Parathyroid adenoma (tissue), 2 donors: ENCODE results near the gene PAK6.

Experiments used
- H2AFZ ChIP-seq: fragments of 300-600 bp; sonication (generic); one replicate; pipeline ENCODE4 v1.7.0; 2017; ENCODE audit warnings: antibody characterized with exemption, mild to moderate bottlenecking
- H3K27ac ChIP-seq: fragments of 300-600 bp; sonication (generic); one replicate; pipeline ENCODE4 v1.7.0; 2017
- H3K27me3 ChIP-seq: fragments of 300-600 bp; sonication (generic); one replicate; pipeline ENCODE4 v1.7.0; 2017; ENCODE audit warnings: low read length; ENCODE audit not compliant: control insufficient read depth, insufficient read depth
- H3K36me3 ChIP-seq: fragments of 300-600 bp; sonication (generic); one replicate; pipeline ENCODE4 v1.7.0; 2017; ENCODE audit warnings: low read length; ENCODE audit not compliant: control insufficient read depth, insufficient read depth
- H3K4me1 ChIP-seq: fragments of 300-600 bp; sonication (generic); one replicate; pipeline ENCODE4 v1.7.0; 2017; ENCODE audit warnings: control low read depth
- H3K4me2 ChIP-seq: fragments of 300-600 bp; sonication (generic); one replicate; pipeline ENCODE4 v1.7.0; 2017; ENCODE audit warnings: low read length
- H3K4me3 ChIP-seq: fragments of 300-600 bp; sonication (generic); one replicate; pipeline ENCODE4 v1.7.0; 2017; ENCODE audit warnings: low read depth, low read length
- H3K79me2 ChIP-seq: fragments of 300-600 bp; sonication (generic); one replicate; pipeline ENCODE4 v1.7.0; 2017; ENCODE audit warnings: control low read depth
- H3K9ac ChIP-seq: fragments of 300-600 bp; sonication (generic); one replicate; pipeline ENCODE4 v1.7.0; 2017; ENCODE audit warnings: mild to moderate bottlenecking
- H3K9me3 ChIP-seq: fragments of 300-600 bp; sonication (generic); one replicate; pipeline ENCODE4 v1.7.0; 2017; ENCODE audit warnings: low read length; ENCODE audit not compliant: control insufficient read depth
- CTCF ChIP-seq: fragments of 300-600 bp; sonication (generic); IDR thresholded peaks from one replicate; pipeline ENCODE4 v1.7.0; 2017; ENCODE audit warnings: antibody characterized with exemption, mild to moderate bottlenecking
- donor health status: primary hyperparathyroidism.

PAK6 gene

GRCh38 chr15:40242601-40243000 is 3.7 kb downstream of the PAK6 start:
- H3K9ac ChIP-seq, result no peak overlapping the region
- H3K4me2 ChIP-seq, result no peak overlapping the region
- H3K27me3 ChIP-seq, result no peaks in the 10 kb centered on the region
- no peaks in the 10 kb centered on the region for H3K36me3 ChIP-seq
- H3K4me1 ChIP-seq, result no peaks in the 10 kb centered on the region
- H3K79me2 ChIP-seq, result no peaks in the 10 kb centered on the region
- H3K9me3 ChIP-seq, result no peaks in the 10 kb centered on the region
- no peak overlapping the region for H3K4me3 ChIP-seq
- no peak overlapping the region for H3K27ac ChIP-seq
- H2AFZ ChIP-seq, result no peak overlapping the region
- TF ChIP-seq CTCF, result no peak

GRCh38 chr15:40243126-40243810 is 4.4 kb downstream of the PAK6 start:
- Histone ChIP-seq H3K4me1 (no peaks in the 10 kb centered on the region), H3K9me3 (no peaks in the 10 kb centered on the region), H3K4me3 (no peak overlapping the region), H3K36me3 (no peaks in the 10 kb centered on the region), H3K27ac (no peak overlapping the region), H3K9ac (no peak overlapping the region), H3K79me2 (no peaks in the 10 kb centered on the region), H2AFZ (no peak overlapping the region), H3K4me2 (no peak overlapping the region), H3K27me3 (no peaks in the 10 kb centered on the region)
- no peak for TF ChIP-seq CTCF

- Histone ChIP-seq H3K4me3 (no peak overlapping the region), H3K27ac (no peak overlapping the region), H3K4me2 (no peak overlapping the region), H3K9me3 (no peaks in the 10 kb centered on the region), H3K27me3 (no peaks in the 10 kb centered on the region), H3K79me2 (no peaks in the 10 kb centered on the region), H2AFZ (no peak overlapping the region), H3K36me3 (no peaks in the 10 kb centered on the region), H3K4me1 (no peaks in the 10 kb centered on the region), H3K9ac (no peak overlapping the region)
- TF ChIP-seq CTCF, result no peak
Observed at GRCh38 chr15:40244961-40245523, 6.2 kb downstream of the PAK6 start.

- TF ChIP-seq CTCF, result no peak
- no peak overlapping the region for H3K27ac ChIP-seq
Observed at GRCh38 chr15:40245666-40246450, 7.0 kb downstream of the PAK6 start.

More at GRCh38 chr15:40245666-40246450, 7.0 kb downstream of the PAK6 start:
- H3K27me3 ChIP-seq, result no peaks in the 10 kb centered on the region
- no peak overlapping the region for H3K4me2 ChIP-seq
- H3K4me3 ChIP-seq, result no peak overlapping the region
- H2AFZ ChIP-seq, result no peak overlapping the region
- H3K36me3 ChIP-seq, result no peaks in the 10 kb centered on the region
- no peaks in the 10 kb centered on the region for H3K4me1 ChIP-seq
- H3K9ac ChIP-seq, result no peak overlapping the region
- no peaks in the 10 kb centered on the region for H3K79me2 ChIP-seq
- no peaks in the 10 kb centered on the region for H3K9me3 ChIP-seq
